Thyroid gland (tissue), 4 donors: ENCODE data around the gene SMIM12.

Experiments
- CTCF ChIP-seq, 6 experiments: fragments of 200-600 bp in 3 of 6; fragments of 450-650 bp in 3 of 6; sonication (generic) in 3 of 6; IDR thresholded peaks; one replicate each; pipeline ENCODE4 v1.5.1; 2016 to 2019; ENCODE audit warnings: antibody characterized with exemption in 6 of 6, mild to moderate bottlenecking in 2 of 6, inconsistent platforms in 1 of 6, moderate library complexity in 1 of 6
- POLR2A ChIP-seq, 2 donors: fragments of 450-650 bp; IDR thresholded peaks; one replicate each; pipeline ENCODE4 v1.6.1; 2017; ENCODE audit warnings: antibody characterized with exemption in 2 of 2, mild to moderate bottlenecking in 2 of 2, moderate library complexity in 1 of 2

GRCh38 chr1:34852677-34853217, 6.8 kb downstream of the SMIM12 start:
- TF ChIP-seq POLR2A (IDR thresholded peaks at IDR 0.05), result no peak
- TF ChIP-seq CTCF (IDR thresholded peaks at IDR 0.05), result peak; percentile 93 to 100 (median 98)
